Caco-2 (cell line): ENCODE results near the gene SH3GL1. TPM values are rescaled to one million over a fixed set of nuclear protein-coding genes. Genes with fewer than 3 reads are reported as not detected.

ENCODE experiments used
- BruUV-seq: library from RNA; stranded (reverse); fragments of 400-500 nt; replicated peaks from 2 replicates; lab custom pipeline; 2021; lab: Mats Ljungman, UMichigan
- CTCF ChIA-PET: fragments of 300-600 bp; sonication (Branson Sonifier 250); formaldehyde crosslinking; loops from one replicate; lab custom pipeline; 2022; ENCODE audit warnings: antibody characterized with exemption; lab: Charles Lee
- POLR2A ChIA-PET: fragments of 300-600 bp; sonication (Branson Sonifier 250); formaldehyde crosslinking; loops from one replicate; lab custom pipeline; 2022; ENCODE audit warnings: antibody characterized with exemption; lab: Charles Lee
- DNase-seq, 2 experiments: peaks; one replicate each; pipeline versions ENCODE4 v3.0.0 to v3.0.0-alpha.2; 2020 to 2022
- H3K27me3 ChIP-seq: replicated peaks from 2 replicates; pipeline ENCODE4 v1.6.0; 2011; ENCODE audit warnings: low read length; ENCODE audit not compliant: control insufficient read depth, insufficient read depth
- H3K36me3 ChIP-seq: 2 replicates; pipeline ENCODE4 v1.5.1; 2011; ENCODE audit warnings: low read length; ENCODE audit not compliant: control insufficient read depth, insufficient read depth
- H3K4me1 ChIP-seq: fragments of 250-450 bp; sonication (Bioruptor Pico); 2 replicates; pipeline ENCODE4 v1.5.1; 2020; ENCODE audit warnings: mild to moderate bottlenecking
- H3K4me3 ChIP-seq: 2 replicates; pipeline ENCODE4 v1.5.1; 2011; ENCODE audit warnings: low read depth, mild to moderate bottlenecking, control low read depth, low read length
- H3K9me3 ChIP-seq: fragments of 250-450 bp; sonication (Bioruptor Pico); 2 replicates; pipeline ENCODE4 v1.5.1; 2020; ENCODE audit warnings: mild to moderate bottlenecking, moderate library complexity
- H3K27ac Mint-ChIP-seq: one replicate; pipeline ENCODE4 v1.8.0; 2022; ENCODE audit warnings: mixed read lengths; ENCODE audit not compliant: unreplicated experiment
- H3K27me3 Mint-ChIP-seq: one replicate; pipeline ENCODE4 v1.8.0; 2022; ENCODE audit warnings: mixed read lengths; ENCODE audit not compliant: insufficient read depth, unreplicated experiment
- H3K36me3 Mint-ChIP-seq: one replicate; pipeline ENCODE4 v1.8.0; 2022; ENCODE audit warnings: mild to moderate bottlenecking, mixed read lengths; ENCODE audit not compliant: insufficient read depth, unreplicated experiment
- H3K4me1 Mint-ChIP-seq: one replicate; pipeline ENCODE4 v1.8.0; 2022; ENCODE audit warnings: low read depth, mixed read lengths; ENCODE audit not compliant: unreplicated experiment
- H3K4me3 Mint-ChIP-seq: one replicate; pipeline ENCODE4 v1.8.0; 2022; ENCODE audit warnings: mild to moderate bottlenecking, moderate library complexity, mixed read lengths; ENCODE audit not compliant: unreplicated experiment
- H3K9me3 Mint-ChIP-seq: one replicate; pipeline ENCODE4 v1.8.0; 2022; ENCODE audit warnings: mixed read lengths; ENCODE audit not compliant: unreplicated experiment
- intact Hi-C: fragments of 100-400 bp; cut with micrococcal nuclease; formaldehyde crosslinking; loops from one replicate; pipeline ENCODE4 v1.10.0; 2022; ENCODE audit not compliant: unreplicated experiment
- total RNA-seq: library from RNA; stranded (reverse); gene quantifications from 2 replicates; pipeline ENCODE4 v1.2.3, GENCODE V29; 2022
- TF ChIP-seq, protein P1 (sequence below), 2 experiments: fragments of 200-600 bp in 1 of 2; IDR thresholded peaks; 1 replicate in 1 of 2; 2 replicates in 1 of 2; pipeline versions ENCODE4 v1.5.1 to v1.8.0; 2011 to 2022; ENCODE audit warnings: antibody characterized with exemption in 1 of 2, control low read depth in 1 of 2, inconsistent platforms in 1 of 2, low read depth in 1 of 2, low read length in 1 of 2, mild to moderate bottlenecking in 1 of 2, moderate library complexity in 1 of 2; ENCODE audit not compliant: insufficient read depth in 1 of 2, severe bottlenecking in 1 of 2, unreplicated experiment in 1 of 2

The SH3GL1 gene
- total RNA-seq, 1 experiment from 2014 or later: 91.3 TPM

- H3K27me3 Mint-ChIP-seq: no peaks in the 10 kb centered on the region
- POLR2A ChIA-PET: interaction anchor here (1.0 kb wide), 1 partner anchor 18 kb away, joined by 10 read pairs; no protein-coding TSS in a partner anchor
Measured at GRCh38 chr19:4393947-4394590, 6.3 kb downstream of the SH3GL1 start.

GRCh38 chr19:4391701-4392483 is 8.5 kb downstream of the SH3GL1 start:
- Mint-ChIP-seq H3K36me3 (peaks cover 62% of the 10 kb centered on the region), H3K27me3 (no peaks in the 10 kb centered on the region), H3K9me3 (no peaks in the 10 kb centered on the region), H3K4me3 (no peak overlapping the region), H3K27ac (peak overlapping the region; percentile 53), H3K4me1 (peaks cover 29% of the 10 kb centered on the region)
- H3K27me3 ChIP-seq: no peaks in the 10 kb centered on the region
- no peak overlapping the region for H3K4me3 ChIP-seq
- DNase-seq: no peak
- ChIA-PET POLR2A (interaction anchor here (1.0 to 1.8 kb wide), 2 partner anchors 17 to 49 kb away, joined by 3 to 21 read pairs; no protein-coding TSS in a partner anchor), CTCF (interaction anchor here (1.5 to 1.7 kb wide), 2 partner anchors 9 to 49 kb away, joined by 6 to 14 read pairs; partner anchors contain the start of gene SH3GL1)
- peaks cover 3% of the 10 kb centered on the region for H3K36me3 ChIP-seq
- peaks cover 41% of the 10 kb centered on the region for H3K4me1 ChIP-seq
- intact Hi-C loops: loop anchor here (1.0 kb wide), 2 partner anchors 8 to 17 kb away; partner anchors contain the start of gene SH3GL1
- no TSS peak for BruUV-seq
- no peaks in the 10 kb centered on the region for H3K9me3 ChIP-seq
- TF ChIP-seq, protein P1, sequence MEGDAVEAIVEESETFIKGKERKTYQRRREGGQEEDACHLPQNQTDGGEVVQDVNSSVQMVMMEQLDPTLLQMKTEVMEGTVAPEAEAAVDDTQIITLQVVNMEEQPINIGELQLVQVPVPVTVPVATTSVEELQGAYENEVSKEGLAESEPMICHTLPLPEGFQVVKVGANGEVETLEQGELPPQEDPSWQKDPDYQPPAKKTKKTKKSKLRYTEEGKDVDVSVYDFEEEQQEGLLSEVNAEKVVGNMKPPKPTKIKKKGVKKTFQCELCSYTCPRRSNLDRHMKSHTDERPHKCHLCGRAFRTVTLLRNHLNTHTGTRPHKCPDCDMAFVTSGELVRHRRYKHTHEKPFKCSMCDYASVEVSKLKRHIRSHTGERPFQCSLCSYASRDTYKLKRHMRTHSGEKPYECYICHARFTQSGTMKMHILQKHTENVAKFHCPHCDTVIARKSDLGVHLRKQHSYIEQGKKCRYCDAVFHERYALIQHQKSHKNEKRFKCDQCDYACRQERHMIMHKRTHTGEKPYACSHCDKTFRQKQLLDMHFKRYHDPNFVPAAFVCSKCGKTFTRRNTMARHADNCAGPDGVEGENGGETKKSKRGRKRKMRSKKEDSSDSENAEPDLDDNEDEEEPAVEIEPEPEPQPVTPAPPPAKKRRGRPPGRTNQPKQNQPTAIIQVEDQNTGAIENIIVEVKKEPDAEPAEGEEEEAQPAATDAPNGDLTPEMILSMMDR (IDR thresholded peaks at IDR 0.05; ENCODE audit: insufficient read depth in 1 of 2, low read depth in 1 of 2, low read length in 1 of 2, severe bottlenecking in 1 of 2, unreplicated experiment in 1 of 2): no peak

More at GRCh38 chr19:4393947-4394590, 6.3 kb downstream of the SH3GL1 start:
- Mint-ChIP-seq H3K9me3 (no peaks in the 10 kb centered on the region), H3K4me3 (no peak overlapping the region), H3K4me1 (peaks cover 27% of the 10 kb centered on the region), H3K36me3 (peaks cover 53% of the 10 kb centered on the region), H3K27ac (peak overlapping the region; percentile 44)
- BruUV-seq: no TSS peak
- H3K36me3 ChIP-seq: peaks cover 1% of the 10 kb centered on the region
- no peak for DNase-seq
- H3K27me3 ChIP-seq: no peaks in the 10 kb centered on the region
- TF ChIP-seq, protein P1 (IDR thresholded peaks at IDR 0.05; ENCODE audit: insufficient read depth in 1 of 2, low read depth in 1 of 2, low read length in 1 of 2, severe bottlenecking in 1 of 2, unreplicated experiment in 1 of 2): no peak
- intact Hi-C loops: no loop called here
- CTCF ChIA-PET: interaction anchor here (0.5 to 1.0 kb wide), 3 partner anchors 18 to 1995 kb away, joined by 3 to 6 read pairs (median 5); no protein-coding TSS in a partner anchor
- H3K4me1 ChIP-seq: peaks cover 41% of the 10 kb centered on the region
- no peaks in the 10 kb centered on the region for H3K9me3 ChIP-seq
- no peak overlapping the region for H3K4me3 ChIP-seq

DNA sequence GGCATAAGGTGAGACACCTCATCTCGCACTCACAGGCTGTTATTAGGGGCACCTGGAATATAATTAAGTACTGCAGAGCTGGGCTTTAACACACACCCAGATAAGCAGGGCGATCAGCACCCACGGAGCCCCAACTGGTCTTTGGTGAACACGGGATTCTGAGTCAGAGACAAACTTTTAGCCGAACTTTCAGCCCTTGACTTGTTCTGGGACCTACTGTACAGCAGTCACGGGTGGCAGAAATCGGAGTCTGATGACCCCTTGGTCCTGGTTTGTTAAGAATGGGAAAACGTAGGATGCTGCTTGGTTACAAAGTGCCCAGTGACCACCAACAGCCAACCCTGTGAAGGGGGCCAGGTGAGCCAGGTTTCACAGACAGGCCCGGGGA is 9.0 kb downstream of the SH3GL1 start:
- H3K36me3 ChIP-seq: peaks cover 3% of the 10 kb centered on the region
- no peaks in the 10 kb centered on the region for H3K27me3 Mint-ChIP-seq
- H3K27ac Mint-ChIP-seq: peak overlapping the region; percentile 53
- H3K27me3 ChIP-seq: no peaks in the 10 kb centered on the region
- H3K4me1 ChIP-seq: peaks cover 41% of the 10 kb centered on the region
- no peaks in the 10 kb centered on the region for H3K9me3 ChIP-seq
- POLR2A ChIA-PET: interaction anchor here (1.0 to 1.8 kb wide), 3 partner anchors 11 to 49 kb away, joined by 3 to 21 read pairs (median 8); partner anchors contain the start of gene CHAF1A
- H3K4me3 ChIP-seq: no peak overlapping the region
- CTCF ChIA-PET: interaction anchor here (1.5 to 2.2 kb wide), 3 partner anchors 9 to 49 kb away, joined by 6 to 21 read pairs (median 14); partner anchors contain the start of gene SH3GL1
- peak overlapping the region; percentile 46 for H3K4me3 Mint-ChIP-seq
- H3K4me1 Mint-ChIP-seq: peaks cover 29% of the 10 kb centered on the region
- no TSS peak for BruUV-seq
- peaks cover 62% of the 10 kb centered on the region for H3K36me3 Mint-ChIP-seq
- no peak for DNase-seq
- TF ChIP-seq, protein P1 (IDR thresholded peaks at IDR 0.05; ENCODE audit: insufficient read depth in 1 of 2, low read depth in 1 of 2, low read length in 1 of 2, severe bottlenecking in 1 of 2, unreplicated experiment in 1 of 2): no peak
- intact Hi-C loops: loop anchor here (1.0 kb wide), 2 partner anchors 9 to 16 kb away; partner anchors contain the start of gene SH3GL1
- H3K9me3 Mint-ChIP-seq: no peaks in the 10 kb centered on the region
